ENCODE data around the gene S100A10.

The S100A10 gene

GRCh38 chr1:151993734-151994496, at the start of gene S100A10:
S100A10 (minus strand) TSS chr1:151993859; CDS start chr1:151986230, 7,629 bp downstream.
- DNase-seq = peak; percentile 84

- no peak for DNase-seq
Measured at GRCh38 chr1:152042030-152042429, 48.4 kb upstream of the S100A10 start.

- no peak for DNase-seq
Measured at GRCh38 chr1:152039886-152040285, 46.2 kb upstream of the S100A10 start.

- DNase-seq = no peak
Measured at GRCh38 chr1:152039461-152039860, 45.8 kb upstream of the S100A10 start.

GRCh38 chr1:152038871-152039270, 45.2 kb upstream of the S100A10 start:
- no peak for DNase-seq

- peak; percentile 74 to 80 for DNase-seq
Measured at GRCh38 chr1:152036267-152037216, 42.9 kb upstream of the S100A10 start, which contains the start of gene S100A11. S100A11 (minus strand) TSS chr1:152037004; CDS start chr1:152036915, 89 bp downstream.

GRCh38 chr1:152035539-152036266, 42.0 kb upstream of the S100A10 start:
- peak; percentile 22 to 33 for DNase-seq

GRCh38 chr1:152034654-152035538, 41.2 kb upstream of the S100A10 start:
- peak; percentile 61 to 74 for DNase-seq

- DNase-seq = no peak
Measured at GRCh38 chr1:152034324-152034653, 40.6 kb upstream of the S100A10 start.

- no peak for DNase-seq
Measured at GRCh38 chr1:152029929-152030211, 36.2 kb upstream of the S100A10 start.

GRCh38 chr1:152029144-152029928, 35.7 kb upstream of the S100A10 start:
- peak in 1 of 2 donors; percentile 11 for DNase-seq

- DNase-seq = no peak
Measured at GRCh38 chr1:152026895-152027294, 33.2 kb upstream of the S100A10 start.

GRCh38 chr1:152024223-152024622, 30.6 kb upstream of the S100A10 start:
- no peak for DNase-seq

GRCh38 chr1:152023221-152023620, 29.6 kb upstream of the S100A10 start:
- no peak for DNase-seq

GRCh38 chr1:152022474-152022873, 28.8 kb upstream of the S100A10 start:
- DNase-seq = no peak

GRCh38 chr1:152021569-152021968, 27.9 kb upstream of the S100A10 start:
- no peak for DNase-seq

- no peak for DNase-seq
Measured at GRCh38 chr1:152020849-152021248, 27.2 kb upstream of the S100A10 start.

- no peak for DNase-seq
Measured at GRCh38 chr1:152018537-152018936, 24.9 kb upstream of the S100A10 start.

- no peak for DNase-seq
Measured at GRCh38 chr1:152015766-152016165, 22.1 kb upstream of the S100A10 start.

GRCh38 chr1:152014943-152015342, 21.3 kb upstream of the S100A10 start:
- DNase-seq = no peak

- peak; percentile 44 to 46 for DNase-seq
Measured at GRCh38 chr1:152013664-152014237, 20.1 kb upstream of the S100A10 start.
